ENCODE results near the gene RNF112.

Gene RNF112

GRCh38 chr17:19369846-19370492 lies 41.1 kb upstream of the RNF112 start:
- DNase-seq (ENCODE audit: low read depth): no peak
- H3K4me3 ChIP-seq (ENCODE audit: low read length): no peak overlapping the region
- no peak for TF ChIP-seq CTCF (conservative IDR thresholded peaks at IDR 0.05; ENCODE audit: low read length)

DNA sequence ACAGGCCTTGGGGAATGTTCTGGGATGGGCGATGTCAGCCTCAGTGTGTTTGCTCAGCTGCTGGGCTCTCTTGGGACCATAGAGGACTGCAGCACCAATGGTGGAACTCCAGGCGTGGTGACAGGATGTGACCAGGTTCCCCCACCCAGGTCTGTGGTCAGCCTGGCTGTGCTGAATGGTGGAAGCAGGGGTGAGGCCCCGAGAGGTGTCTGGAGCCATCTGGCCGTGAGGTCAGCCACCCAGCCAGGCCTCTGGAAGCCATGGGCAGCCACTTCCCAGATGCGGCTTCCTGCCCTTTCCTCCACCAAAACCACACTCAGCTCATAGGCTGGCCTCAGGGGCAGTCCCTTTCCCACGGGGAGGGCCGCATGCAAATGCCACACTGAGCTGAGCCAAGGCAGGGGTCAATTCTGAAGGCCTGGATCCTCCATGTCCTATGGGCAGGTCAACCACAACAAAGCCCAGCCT lies 40.5 kb upstream of the RNF112 start:
- no peak for DNase-seq (ENCODE audit: low read depth)
- no peak overlapping the region for H3K4me3 ChIP-seq (ENCODE audit: low read length)
- no peak for TF ChIP-seq CTCF (conservative IDR thresholded peaks at IDR 0.05; ENCODE audit: low read length)

GRCh38 chr17:19371259-19372010 lies 39.6 kb upstream of the RNF112 start:
- H3K4me3 ChIP-seq (ENCODE audit: low read length): no peak overlapping the region
- TF ChIP-seq CTCF (conservative IDR thresholded peaks at IDR 0.05; ENCODE audit: low read length): no peak
- no peak for DNase-seq (ENCODE audit: low read depth)

DNA sequence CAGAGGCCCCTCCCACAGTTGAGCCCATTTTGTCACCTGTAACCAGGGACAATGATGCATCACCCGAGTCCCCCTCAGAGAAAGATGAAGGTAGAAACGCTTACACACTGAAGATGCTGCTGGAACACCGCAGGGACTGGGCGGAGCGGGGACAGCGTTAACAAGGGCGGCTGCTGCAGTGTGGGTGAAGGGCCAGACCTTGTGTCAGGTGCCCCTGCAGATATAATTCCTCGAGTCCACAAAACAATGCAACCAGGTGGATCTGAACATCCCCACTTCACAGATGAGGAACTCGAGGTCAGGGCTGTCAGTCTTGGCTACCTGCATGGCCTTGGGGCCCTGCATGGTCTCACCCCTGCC lies 39.0 kb upstream of the RNF112 start:
- TF ChIP-seq CTCF (conservative IDR thresholded peaks at IDR 0.05; ENCODE audit: low read length): no peak
- no peak overlapping the region for H3K4me3 ChIP-seq (ENCODE audit: low read length)
- DNase-seq (ENCODE audit: low read depth): no peak

- no peak for TF ChIP-seq CTCF (conservative IDR thresholded peaks at IDR 0.05; ENCODE audit: low read length)
- no peak for DNase-seq (ENCODE audit: low read depth)
- no peak overlapping the region for H3K4me3 ChIP-seq (ENCODE audit: low read length)
Measured at GRCh38 chr17:19372439-19372838, 38.6 kb upstream of the RNF112 start.

GRCh38 chr17:19372866-19373504 lies 38.0 kb upstream of the RNF112 start:
- no peak for DNase-seq (ENCODE audit: low read depth)
- TF ChIP-seq CTCF (conservative IDR thresholded peaks at IDR 0.05; ENCODE audit: low read length): no peak
- no peak overlapping the region for H3K4me3 ChIP-seq (ENCODE audit: low read length)

All from AG10803 (cell line).